ENCODE results near the gene HBZ.

HBZ gene

GRCh38 chr16:179211-180092, 27.0 kb downstream of the HBZ start:
- no peak for DNase-seq
- Mint-ChIP-seq H3K4me1 (no peaks in the 10 kb centered on the region), H3K4me3 (peak overlapping the region; percentile 54), H3K36me3 (ENCODE audit: low read depth) (peaks cover 6% of the 10 kb centered on the region), H3K27me3 (ENCODE audit: low read depth, poor library complexity) (peaks cover 52% of the 10 kb centered on the region), H3K27ac (no peak overlapping the region), H3K9me3 (no peaks in the 10 kb centered on the region)
- no peak for TF ChIP-seq CTCF (IDR thresholded peaks at IDR 0.05)

GRCh38 chr16:180101-180675, 27.7 kb downstream of the HBZ start, which contains the start of gene HBQ1:
Gene HBQ1 (plus strand): TSS chr16:180459. CDS start chr16:180487, 28 bp downstream.
- Mint-ChIP-seq H3K36me3 (ENCODE audit: low read depth) (peaks cover 12% of the 10 kb centered on the region), H3K9me3 (no peaks in the 10 kb centered on the region), H3K4me3 (peak within 1 kb of the TSS; percentile 54), H3K27ac (no peak within 1 kb of the TSS), H3K4me1 (no peaks in the 10 kb centered on the region), H3K27me3 (ENCODE audit: low read depth, poor library complexity) (peaks cover 45% of the 10 kb centered on the region)
- DNase-seq, result peak; percentile 82
- TF ChIP-seq CTCF (IDR thresholded peaks at IDR 0.05), result peak; percentile 26

- peak; percentile 90 for DNase-seq
- no peak for TF ChIP-seq CTCF (IDR thresholded peaks at IDR 0.05)
- no peaks in the 10 kb centered on the region for H3K9me3 Mint-ChIP-seq
- no peaks in the 10 kb centered on the region for H3K4me1 Mint-ChIP-seq
- H3K36me3 Mint-ChIP-seq (ENCODE audit: low read depth), result peaks cover 19% of the 10 kb centered on the region
- H3K27me3 Mint-ChIP-seq (ENCODE audit: low read depth, poor library complexity), result peaks cover 38% of the 10 kb centered on the region
- no peak overlapping the region for H3K27ac Mint-ChIP-seq
- peak overlapping the region; percentile 50 for H3K4me3 Mint-ChIP-seq
Measured at GRCh38 chr16:180681-181564, 28.5 kb downstream of the HBZ start.

GRCh38 chr16:181565-182021, 29.1 kb downstream of the HBZ start:
- TF ChIP-seq CTCF (IDR thresholded peaks at IDR 0.05), result peak; percentile 97
- no peak for DNase-seq
- H3K4me3 Mint-ChIP-seq, result peak overlapping the region; percentile 13

GRCh38 chr16:183005-183404, 30.6 kb downstream of the HBZ start:
- TF ChIP-seq CTCF (IDR thresholded peaks at IDR 0.05), result no peak

More at GRCh38 chr16:181565-182021, 29.1 kb downstream of the HBZ start:
- no peaks in the 10 kb centered on the region for H3K4me1 Mint-ChIP-seq
- peaks cover 20% of the 10 kb centered on the region for H3K36me3 Mint-ChIP-seq (ENCODE audit: low read depth)
- no peak overlapping the region for H3K27ac Mint-ChIP-seq
- H3K27me3 Mint-ChIP-seq (ENCODE audit: low read depth, poor library complexity), result peaks cover 35% of the 10 kb centered on the region
- H3K9me3 Mint-ChIP-seq, result no peaks in the 10 kb centered on the region

More at GRCh38 chr16:183005-183404, 30.6 kb downstream of the HBZ start:
- Mint-ChIP-seq H3K9me3 (no peaks in the 10 kb centered on the region), H3K27me3 (ENCODE audit: low read depth, poor library complexity) (peaks cover 24% of the 10 kb centered on the region), H3K4me1 (no peaks in the 10 kb centered on the region), H3K36me3 (ENCODE audit: low read depth) (peaks cover 26% of the 10 kb centered on the region), H3K4me3 (no peak overlapping the region), H3K27ac (peak overlapping the region; percentile 71)
- no peak for DNase-seq
